Nephron (organoid): ENCODE results near the gene TFAP2B.

Experiments
- H3K27ac Mint-ChIP-seq, 3 experiments: 2 replicates each; pipeline ENCODE4 v1.8.0; 2020; ENCODE audit warnings: mixed read lengths in 3 of 3, mild to moderate bottlenecking in 2 of 3, moderate library complexity in 1 of 3
- H3K27me3 Mint-ChIP-seq: 2 replicates; pipeline ENCODE4 v1.8.0; 2021; ENCODE audit warnings: low read depth, mild to moderate bottlenecking, moderate library complexity, mixed read lengths
- H3K36me3 Mint-ChIP-seq: 2 replicates; pipeline ENCODE4 v1.8.0; 2020; ENCODE audit warnings: low read depth, mixed read lengths
- H3K4me1 Mint-ChIP-seq: 2 replicates; pipeline ENCODE4 v1.8.0; 2020; ENCODE audit warnings: mixed read lengths
- H3K4me3 Mint-ChIP-seq, 3 experiments: 2 replicates each; pipeline ENCODE4 v1.8.0; 2020; ENCODE audit warnings: mild to moderate bottlenecking in 3 of 3, mixed read lengths in 3 of 3, moderate library complexity in 2 of 3
- H3K9me3 Mint-ChIP-seq: 2 replicates; pipeline ENCODE4 v1.8.0; 2020; ENCODE audit warnings: mixed read lengths
- TF ChIP-seq, protein P1 (sequence below), 3 experiments: fragments of 200-600 bp; sonication (generic); IDR thresholded peaks; one replicate each; pipeline ENCODE4 v1.5.0; 2021; ENCODE audit warnings: antibody characterized with exemption in 3 of 3; ENCODE audit not compliant: unreplicated experiment in 3 of 3

Gene TFAP2B

DNA sequence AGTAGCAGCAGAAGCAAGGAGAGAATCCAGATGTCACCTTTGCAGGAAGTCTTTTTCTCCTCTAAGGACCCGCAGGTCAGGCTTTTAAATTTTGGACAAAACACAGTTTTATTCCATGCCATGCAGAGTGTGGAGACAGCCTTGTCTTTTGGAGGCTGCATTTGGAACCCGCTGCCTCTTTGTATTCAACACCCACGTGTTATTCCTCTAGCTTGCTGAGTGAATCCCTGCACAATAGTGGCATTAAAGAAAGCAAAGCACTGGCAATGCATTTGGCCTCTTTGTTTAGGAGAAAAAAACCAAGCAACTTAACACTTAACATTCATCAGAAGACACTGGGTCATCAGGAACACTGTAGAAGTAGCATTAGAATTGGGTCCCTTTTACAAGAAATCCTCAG, 43.5 kb downstream of the TFAP2B start:
- Mint-ChIP-seq H3K4me1 (peaks cover 4% of the 10 kb centered on the region), H3K36me3 (no peaks in the 10 kb centered on the region), H3K4me3 (no peak overlapping the region), H3K27me3 (peaks cover 25% of the 10 kb centered on the region), H3K27ac (no peak overlapping the region), H3K9me3 (peaks cover 2% of the 10 kb centered on the region)
- TF ChIP-seq, protein P1, sequence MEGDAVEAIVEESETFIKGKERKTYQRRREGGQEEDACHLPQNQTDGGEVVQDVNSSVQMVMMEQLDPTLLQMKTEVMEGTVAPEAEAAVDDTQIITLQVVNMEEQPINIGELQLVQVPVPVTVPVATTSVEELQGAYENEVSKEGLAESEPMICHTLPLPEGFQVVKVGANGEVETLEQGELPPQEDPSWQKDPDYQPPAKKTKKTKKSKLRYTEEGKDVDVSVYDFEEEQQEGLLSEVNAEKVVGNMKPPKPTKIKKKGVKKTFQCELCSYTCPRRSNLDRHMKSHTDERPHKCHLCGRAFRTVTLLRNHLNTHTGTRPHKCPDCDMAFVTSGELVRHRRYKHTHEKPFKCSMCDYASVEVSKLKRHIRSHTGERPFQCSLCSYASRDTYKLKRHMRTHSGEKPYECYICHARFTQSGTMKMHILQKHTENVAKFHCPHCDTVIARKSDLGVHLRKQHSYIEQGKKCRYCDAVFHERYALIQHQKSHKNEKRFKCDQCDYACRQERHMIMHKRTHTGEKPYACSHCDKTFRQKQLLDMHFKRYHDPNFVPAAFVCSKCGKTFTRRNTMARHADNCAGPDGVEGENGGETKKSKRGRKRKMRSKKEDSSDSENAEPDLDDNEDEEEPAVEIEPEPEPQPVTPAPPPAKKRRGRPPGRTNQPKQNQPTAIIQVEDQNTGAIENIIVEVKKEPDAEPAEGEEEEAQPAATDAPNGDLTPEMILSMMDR (IDR thresholded peaks at IDR 0.05; ENCODE audit: unreplicated experiment in 3 of 3), result no peak

DNA sequence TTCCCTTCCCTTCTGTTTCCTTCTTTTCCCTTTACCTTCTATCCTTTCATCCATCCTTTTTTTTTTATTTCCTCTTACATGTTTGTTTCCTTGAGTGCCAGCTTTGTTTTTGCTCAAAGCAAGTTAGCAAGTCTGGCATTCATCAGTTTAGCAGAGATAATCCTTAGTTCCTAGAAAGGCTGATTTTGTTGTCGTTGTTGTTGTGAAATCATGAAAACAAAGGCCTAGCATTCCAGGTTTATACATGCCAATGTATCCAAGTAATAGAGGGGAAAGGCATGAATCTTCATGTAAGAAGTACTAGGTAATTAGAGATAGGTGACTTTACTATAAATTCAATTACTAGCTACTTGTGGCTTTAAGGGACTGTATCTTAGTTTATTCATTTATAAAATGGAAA, 45.9 kb downstream of the TFAP2B start:
- H3K4me3 Mint-ChIP-seq, result no peak overlapping the region
- H3K9me3 Mint-ChIP-seq, result no peaks in the 10 kb centered on the region
- H3K27me3 Mint-ChIP-seq, result peaks cover 21% of the 10 kb centered on the region
- H3K27ac Mint-ChIP-seq, result no peak overlapping the region
- TF ChIP-seq, protein P1 (IDR thresholded peaks at IDR 0.05; ENCODE audit: unreplicated experiment in 3 of 3), result no peak
- H3K36me3 Mint-ChIP-seq, result no peaks in the 10 kb centered on the region
- H3K4me1 Mint-ChIP-seq, result peaks cover 4% of the 10 kb centered on the region

DNA sequence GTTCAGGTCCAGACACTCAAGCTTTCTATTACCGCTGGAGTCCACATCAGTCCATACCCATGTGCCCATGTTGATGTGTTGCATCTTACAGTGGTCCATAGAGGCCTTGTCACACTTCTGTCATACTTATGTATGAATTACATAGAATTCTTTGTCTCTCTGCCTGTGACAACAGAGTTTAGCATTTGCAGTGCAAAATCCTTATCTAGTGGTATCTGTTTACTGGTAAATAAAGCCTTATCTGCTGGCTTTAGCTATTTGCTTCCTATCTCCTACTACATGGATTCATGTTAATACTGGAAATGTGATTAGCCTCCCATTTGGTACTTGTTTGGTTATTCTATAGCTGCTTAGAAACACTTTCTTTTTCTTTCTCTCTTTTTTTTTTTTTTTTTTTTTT, 49.8 kb downstream of the TFAP2B start:
- TF ChIP-seq, protein P1 (IDR thresholded peaks at IDR 0.05; ENCODE audit: unreplicated experiment in 3 of 3), result no peak
- no peaks in the 10 kb centered on the region for H3K36me3 Mint-ChIP-seq
- no peak overlapping the region for H3K4me3 Mint-ChIP-seq
- no peak overlapping the region for H3K27ac Mint-ChIP-seq
- peaks cover 8% of the 10 kb centered on the region for H3K27me3 Mint-ChIP-seq
- no peaks in the 10 kb centered on the region for H3K9me3 Mint-ChIP-seq
- H3K4me1 Mint-ChIP-seq, result no peaks in the 10 kb centered on the region

DNA sequence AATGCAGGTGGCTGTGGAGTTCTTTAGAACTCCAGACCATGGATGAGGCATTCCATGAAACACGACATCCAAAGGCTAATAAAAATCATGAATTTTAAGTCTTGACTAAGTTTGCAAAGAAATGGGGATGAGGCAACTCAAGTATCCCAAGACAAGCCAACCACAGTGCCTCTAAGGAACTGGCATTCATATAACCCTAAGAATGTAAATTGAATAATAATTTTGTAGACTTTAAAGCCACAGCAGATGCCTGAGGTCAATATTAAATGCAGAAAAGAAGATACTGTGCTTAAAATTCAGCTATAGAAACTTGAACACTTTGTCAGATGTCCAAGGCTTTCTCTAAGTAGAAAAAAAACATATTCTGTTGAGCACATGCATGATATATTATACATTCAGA, 54.5 kb downstream of the TFAP2B start:
- H3K27me3 Mint-ChIP-seq, result peaks cover 8% of the 10 kb centered on the region
- no peaks in the 10 kb centered on the region for H3K9me3 Mint-ChIP-seq
- H3K4me3 Mint-ChIP-seq, result no peak overlapping the region
- H3K36me3 Mint-ChIP-seq, result no peaks in the 10 kb centered on the region
- no peak overlapping the region for H3K27ac Mint-ChIP-seq
- no peaks in the 10 kb centered on the region for H3K4me1 Mint-ChIP-seq
- TF ChIP-seq, protein P1 (IDR thresholded peaks at IDR 0.05; ENCODE audit: unreplicated experiment in 3 of 3), result no peak

DNA sequence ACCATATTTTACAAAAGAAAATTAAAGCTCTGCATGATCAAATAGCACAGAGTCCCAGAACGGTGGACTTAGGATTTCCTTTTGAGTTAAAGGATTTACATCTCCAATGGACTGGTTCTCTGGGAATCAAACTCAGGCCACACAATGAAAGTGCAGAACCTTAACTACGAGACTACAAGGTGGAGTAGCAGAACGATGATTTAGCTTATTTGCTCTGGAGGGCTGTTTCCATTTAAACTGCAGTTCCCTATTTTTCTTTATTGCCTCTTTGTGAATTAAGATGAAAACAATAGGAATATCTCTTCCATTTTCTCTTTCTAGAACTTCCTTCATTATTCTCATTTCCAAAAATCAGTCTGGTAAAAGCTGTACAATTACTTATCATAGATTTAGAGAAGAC, 65.7 kb downstream of the TFAP2B start:
- TF ChIP-seq, protein P1 (IDR thresholded peaks at IDR 0.05; ENCODE audit: unreplicated experiment in 3 of 3), result no peak
- H3K9me3 Mint-ChIP-seq, result no peaks in the 10 kb centered on the region
- no peaks in the 10 kb centered on the region for H3K36me3 Mint-ChIP-seq
- no peaks in the 10 kb centered on the region for H3K4me1 Mint-ChIP-seq
- H3K27me3 Mint-ChIP-seq, result peaks cover 13% of the 10 kb centered on the region
- H3K27ac Mint-ChIP-seq, result no peak overlapping the region
- H3K4me3 Mint-ChIP-seq, result no peak overlapping the region

DNA sequence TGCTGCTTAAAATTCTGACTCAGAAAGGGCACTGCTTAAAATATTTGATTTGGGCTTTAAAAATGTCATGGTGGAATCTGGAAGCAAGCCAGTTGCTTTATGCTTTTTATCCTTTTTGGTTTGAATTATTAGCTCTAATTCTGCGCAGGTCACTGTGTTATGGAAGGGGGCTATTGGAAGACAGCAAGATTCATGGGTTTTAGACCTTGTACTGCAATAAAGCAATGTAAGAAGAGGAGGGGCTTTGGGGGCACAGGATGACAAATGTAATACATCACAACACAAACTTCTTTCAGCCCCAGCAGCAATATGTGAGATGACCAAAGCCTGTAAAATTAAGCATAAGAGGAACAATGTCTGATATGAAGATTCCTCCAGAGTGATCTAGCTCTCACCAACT, 68.4 kb downstream of the TFAP2B start:
- no peaks in the 10 kb centered on the region for H3K9me3 Mint-ChIP-seq
- peaks cover 13% of the 10 kb centered on the region for H3K27me3 Mint-ChIP-seq
- no peaks in the 10 kb centered on the region for H3K36me3 Mint-ChIP-seq
- no peak overlapping the region for H3K27ac Mint-ChIP-seq
- H3K4me3 Mint-ChIP-seq, result no peak overlapping the region
- no peaks in the 10 kb centered on the region for H3K4me1 Mint-ChIP-seq
- TF ChIP-seq, protein P1 (IDR thresholded peaks at IDR 0.05; ENCODE audit: unreplicated experiment in 3 of 3), result no peak
